Nephron progenitor cell (in vitro differentiated cells): ENCODE measurements around the gene GSTA4.

Experiments
- DNase-seq: peaks from one replicate; pipeline ENCODE4 v3.0.0; 2021
- H3K27ac Mint-ChIP-seq: 2 replicates; pipeline ENCODE4 v1.8.0; 2021; ENCODE audit warnings: mild to moderate bottlenecking, moderate library complexity, mixed read lengths
- H3K27me3 Mint-ChIP-seq: 2 replicates; pipeline ENCODE4 v1.8.0; 2021; ENCODE audit warnings: mild to moderate bottlenecking, low read depth, mixed read lengths; ENCODE audit not compliant: poor library complexity
- H3K36me3 Mint-ChIP-seq: 2 replicates; pipeline ENCODE4 v1.8.0; 2021; ENCODE audit warnings: low read depth, mixed read lengths
- H3K4me1 Mint-ChIP-seq: 2 replicates; pipeline ENCODE4 v1.8.0; 2021; ENCODE audit warnings: mixed read lengths
- H3K4me3 Mint-ChIP-seq: 2 replicates; pipeline ENCODE4 v1.8.0; 2021; ENCODE audit warnings: mild to moderate bottlenecking, moderate library complexity, mixed read lengths
- H3K9me3 Mint-ChIP-seq: 2 replicates; pipeline ENCODE4 v1.8.0; 2021; ENCODE audit warnings: mild to moderate bottlenecking, moderate library complexity, mixed read lengths
- CTCF ChIP-seq: fragments of 200-600 bp; sonication (generic); IDR thresholded peaks from 2 replicates; pipeline ENCODE4 v1.5.0; 2021; ENCODE audit warnings: antibody characterized with exemption

GSTA4 gene

GRCh38 chr6:53029761-53030160, 34.7 kb upstream of the GSTA4 start:
- no peaks in the 10 kb centered on the region for H3K9me3 Mint-ChIP-seq
- H3K36me3 Mint-ChIP-seq = peaks cover 71% of the 10 kb centered on the region
- TF ChIP-seq CTCF = no peak
- H3K27me3 Mint-ChIP-seq = no peaks in the 10 kb centered on the region
- H3K4me3 Mint-ChIP-seq = no peak overlapping the region
- H3K4me1 Mint-ChIP-seq = peaks cover 4% of the 10 kb centered on the region
- no peak overlapping the region for H3K27ac Mint-ChIP-seq
- no peak for DNase-seq

- Mint-ChIP-seq H3K27me3 (no peaks in the 10 kb centered on the region), H3K27ac (no peak overlapping the region), H3K4me3 (no peak overlapping the region), H3K36me3 (peaks cover 66% of the 10 kb centered on the region), H3K9me3 (no peaks in the 10 kb centered on the region), H3K4me1 (peaks cover 4% of the 10 kb centered on the region)
- no peak for DNase-seq
- TF ChIP-seq CTCF = no peak
Measured at GRCh38 chr6:53029257-53029656, 34.2 kb upstream of the GSTA4 start.

GRCh38 chr6:53028467-53028866, 33.4 kb upstream of the GSTA4 start:
- Mint-ChIP-seq H3K9me3 (no peaks in the 10 kb centered on the region), H3K36me3 (peaks cover 63% of the 10 kb centered on the region), H3K27me3 (no peaks in the 10 kb centered on the region), H3K4me1 (no peaks in the 10 kb centered on the region), H3K27ac (no peak overlapping the region), H3K4me3 (no peak overlapping the region)
- no peak for DNase-seq
- no peak for TF ChIP-seq CTCF

- no peak for DNase-seq
- no peak overlapping the region for H3K27ac Mint-ChIP-seq
- peaks cover 50% of the 10 kb centered on the region for H3K36me3 Mint-ChIP-seq
- H3K4me3 Mint-ChIP-seq = no peak overlapping the region
- no peaks in the 10 kb centered on the region for H3K27me3 Mint-ChIP-seq
- no peaks in the 10 kb centered on the region for H3K9me3 Mint-ChIP-seq
- no peak for TF ChIP-seq CTCF
- H3K4me1 Mint-ChIP-seq = no peaks in the 10 kb centered on the region
Measured at GRCh38 chr6:53027131-53027718, 32.1 kb upstream of the GSTA4 start.

GRCh38 chr6:53026526-53026925, 31.4 kb upstream of the GSTA4 start:
- no peak for TF ChIP-seq CTCF
- Mint-ChIP-seq H3K4me3 (no peak overlapping the region), H3K4me1 (no peaks in the 10 kb centered on the region), H3K36me3 (peaks cover 50% of the 10 kb centered on the region), H3K27ac (no peak overlapping the region), H3K9me3 (no peaks in the 10 kb centered on the region), H3K27me3 (no peaks in the 10 kb centered on the region)
- DNase-seq = no peak

- Mint-ChIP-seq H3K9me3 (no peaks in the 10 kb centered on the region), H3K4me3 (no peak overlapping the region), H3K27me3 (no peaks in the 10 kb centered on the region), H3K4me1 (no peaks in the 10 kb centered on the region), H3K36me3 (peaks cover 36% of the 10 kb centered on the region), H3K27ac (no peak overlapping the region)
- no peak for TF ChIP-seq CTCF
- no peak for DNase-seq
Measured at GRCh38 chr6:53023323-53023722, 28.2 kb upstream of the GSTA4 start.
